HG02884 (cell line): Measurements from ENCODE around the gene SYT7.

Experiments used
- ATAC-seq: cut with Tn5 transposase; IDR thresholded peaks from one replicate; pipeline ENCODE4 v1.9.1; 2021; ENCODE audit warnings: mild to moderate bottlenecking, moderate library complexity; ENCODE audit not compliant: unreplicated experiment

The SYT7 gene

DNA sequence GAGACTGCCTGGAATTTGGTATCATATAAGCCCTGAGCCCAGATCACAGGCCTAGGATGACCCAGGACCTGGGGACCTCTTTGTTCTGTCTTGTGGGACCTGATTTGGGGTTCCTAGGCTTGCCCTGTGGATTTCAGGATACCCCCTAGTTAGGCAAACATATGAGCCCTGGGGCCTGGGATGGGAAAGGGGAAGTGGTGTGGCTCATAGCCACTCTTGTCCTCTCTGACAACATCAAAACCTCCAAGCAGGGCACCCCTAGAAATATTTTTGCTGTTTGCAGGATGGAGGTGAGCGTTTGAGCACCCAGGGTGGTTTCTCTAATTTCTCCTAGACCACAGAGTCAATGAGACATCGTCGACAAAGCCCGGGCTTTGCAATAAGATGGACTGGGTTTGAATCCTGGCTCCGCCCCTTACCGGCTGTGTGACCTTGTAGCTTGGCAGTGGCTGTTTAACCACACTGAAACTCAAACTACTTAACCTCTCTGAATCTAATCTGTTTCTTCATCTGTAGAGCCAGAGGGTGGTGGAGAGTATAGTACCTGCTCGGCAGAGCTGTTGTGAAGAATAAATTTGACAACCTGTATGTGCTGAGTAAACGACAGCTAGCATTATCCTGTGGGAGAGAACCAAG is 77.6 kb downstream of the SYT7 start:
- no peak for ATAC-seq

DNA sequence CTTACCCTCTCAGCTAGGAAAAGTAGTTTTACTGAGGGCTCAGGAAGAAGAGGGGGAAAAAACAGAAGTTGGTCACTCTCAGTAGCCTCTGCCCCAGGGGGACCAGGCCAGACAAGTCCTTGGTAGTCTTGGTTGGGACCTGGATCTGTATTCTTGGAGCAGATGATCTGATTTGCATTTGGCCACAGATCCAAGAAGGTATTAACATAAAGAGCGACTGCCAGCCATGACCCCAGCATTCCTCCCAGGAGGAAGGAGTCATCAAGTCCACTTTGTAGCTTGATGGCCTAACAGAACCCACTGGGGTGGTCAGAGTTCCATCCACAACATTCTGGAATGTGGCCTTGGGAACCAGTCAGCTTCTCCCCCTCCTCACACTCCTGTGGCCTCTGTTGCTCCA is 78.4 kb downstream of the SYT7 start:
- no peak for ATAC-seq

DNA sequence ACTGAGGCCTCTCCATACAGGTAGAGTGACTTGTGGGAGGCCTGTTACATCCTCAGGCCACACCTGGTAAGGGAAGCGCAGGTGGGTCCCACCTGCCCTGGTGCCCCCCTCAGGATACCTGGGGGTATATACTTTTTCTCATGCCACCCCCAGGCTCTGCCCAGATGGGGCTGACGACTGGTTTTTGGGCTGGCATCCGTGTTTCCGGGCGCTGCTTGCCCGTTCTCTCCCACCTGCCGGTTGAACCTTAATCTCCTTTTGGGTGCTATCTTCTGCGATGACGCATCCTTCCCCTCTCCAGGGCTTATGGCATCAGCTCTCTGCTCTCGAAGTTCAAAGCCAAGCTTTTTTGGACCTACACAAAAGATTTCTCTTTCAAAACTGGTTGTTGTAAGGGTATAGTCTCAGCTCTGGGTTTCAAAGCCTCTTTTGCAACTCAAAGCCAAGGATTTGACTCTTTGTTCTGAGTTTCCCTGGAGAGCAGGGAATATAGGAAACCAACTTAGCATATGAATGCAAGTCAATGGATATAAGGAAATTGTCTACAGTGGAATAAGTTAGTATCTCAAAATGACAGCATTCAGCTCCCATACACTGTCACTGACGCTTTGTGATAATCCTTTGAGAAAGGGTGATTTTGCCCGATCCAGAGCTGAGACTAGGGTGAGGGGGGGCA is 80.9 kb downstream of the SYT7 start:
- no peak for ATAC-seq

DNA sequence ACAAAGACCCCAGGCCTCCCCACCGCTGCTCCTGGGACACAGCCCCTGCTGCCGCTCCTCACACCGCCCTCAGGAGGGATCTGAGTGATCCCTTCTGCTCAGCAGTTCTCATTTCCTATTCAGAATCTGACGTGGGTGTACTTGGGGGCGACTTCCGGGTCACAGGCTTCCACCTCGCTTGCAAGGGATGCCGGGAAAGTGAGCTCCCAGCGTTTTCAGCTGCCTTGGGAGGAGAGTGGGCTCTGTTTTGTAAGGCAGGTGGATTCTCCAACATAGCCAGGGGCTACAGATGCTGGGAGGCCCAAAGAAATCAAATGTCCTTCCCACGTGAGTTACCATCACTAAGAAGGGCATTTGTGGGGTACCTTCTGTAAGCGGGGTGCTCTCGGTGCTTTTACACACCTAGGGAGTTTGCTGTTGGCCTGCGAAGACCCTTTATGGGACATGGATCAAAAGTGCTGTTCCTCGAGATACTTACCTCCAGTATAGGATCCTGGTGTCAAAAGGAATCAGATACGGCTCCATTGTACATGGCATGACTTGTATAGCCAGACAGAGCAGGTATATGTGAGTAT is 82.0 kb downstream of the SYT7 start:
- ATAC-seq = no peak

DNA sequence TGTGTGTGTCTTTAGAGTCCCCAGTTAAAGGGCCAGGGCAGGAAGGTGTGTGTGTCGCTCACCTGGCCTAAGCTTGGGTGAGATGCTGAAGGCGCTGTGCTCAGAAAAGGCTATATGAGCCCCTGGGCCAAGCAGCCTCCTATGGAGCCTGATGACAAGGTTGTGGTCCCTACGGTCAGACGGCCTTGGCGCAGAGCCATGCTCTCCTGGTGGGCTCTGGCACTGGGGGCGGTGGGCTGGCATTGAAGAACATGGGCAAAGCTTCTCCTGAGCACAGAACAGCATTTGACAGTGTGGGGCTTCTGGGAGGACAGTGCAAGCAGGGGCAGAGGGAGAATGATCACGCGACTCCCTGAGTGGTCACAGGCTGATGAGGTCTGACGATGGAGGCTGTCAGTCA is 83.0 kb downstream of the SYT7 start:
- ATAC-seq = no peak

DNA sequence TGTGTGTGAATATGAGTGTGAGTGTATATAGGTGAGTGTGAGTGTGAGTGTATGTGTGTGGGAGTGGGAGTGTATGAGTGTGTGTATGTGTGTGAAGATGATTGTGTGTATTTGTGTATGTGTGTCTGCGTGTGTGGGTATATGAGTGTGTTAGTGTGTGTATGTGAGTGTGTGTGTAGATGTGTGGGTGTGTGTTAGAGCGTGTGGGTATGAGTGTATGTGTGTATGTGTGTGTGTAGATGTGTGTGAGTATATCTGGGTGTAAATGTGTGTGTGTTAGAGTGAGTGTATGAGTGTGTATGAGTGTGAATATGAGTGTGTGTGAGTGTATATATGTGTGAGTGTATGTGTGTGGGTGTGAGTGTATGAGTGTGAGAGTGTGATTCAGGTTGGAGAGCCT is 83.4 kb downstream of the SYT7 start:
- ATAC-seq = no peak

DNA sequence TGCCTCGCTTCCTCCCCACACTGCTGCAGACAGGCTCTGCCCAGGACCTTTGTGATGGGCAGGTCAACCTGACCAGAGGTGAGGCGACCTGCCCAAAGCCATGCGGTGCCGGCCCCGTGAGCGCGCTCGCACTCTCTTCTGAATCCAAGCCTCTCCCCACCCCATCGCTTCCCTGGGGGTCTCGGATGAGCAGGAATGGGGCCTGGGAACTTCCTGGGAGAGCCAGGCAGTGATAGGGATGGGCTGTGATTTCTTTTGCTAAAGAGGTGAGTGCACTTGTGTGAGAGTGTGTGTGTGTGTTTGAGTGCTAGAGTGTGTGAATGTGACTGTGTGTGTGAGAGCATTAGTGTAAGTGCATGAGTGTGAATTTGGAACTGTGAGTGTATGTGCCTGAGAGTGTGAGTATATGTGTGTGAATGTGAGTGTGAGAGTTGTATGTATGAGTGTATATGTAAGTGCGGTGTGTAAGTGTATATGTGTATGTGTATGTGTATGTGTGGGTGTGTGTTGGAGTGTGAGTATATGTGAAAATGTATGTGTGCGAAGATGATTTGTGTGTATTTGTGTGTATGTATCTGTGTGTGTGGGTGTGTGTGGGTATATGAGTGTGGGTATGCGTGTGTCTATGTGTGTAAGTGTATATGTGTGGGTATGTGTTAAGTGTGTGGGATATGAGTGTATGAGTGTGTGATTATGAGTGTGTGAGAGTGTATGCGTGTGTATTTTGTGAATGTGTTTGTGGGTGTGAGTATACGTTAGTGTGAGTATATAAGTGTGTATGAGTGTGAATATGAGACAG is 84.1 kb downstream of the SYT7 start:
- no peak for ATAC-seq

DNA sequence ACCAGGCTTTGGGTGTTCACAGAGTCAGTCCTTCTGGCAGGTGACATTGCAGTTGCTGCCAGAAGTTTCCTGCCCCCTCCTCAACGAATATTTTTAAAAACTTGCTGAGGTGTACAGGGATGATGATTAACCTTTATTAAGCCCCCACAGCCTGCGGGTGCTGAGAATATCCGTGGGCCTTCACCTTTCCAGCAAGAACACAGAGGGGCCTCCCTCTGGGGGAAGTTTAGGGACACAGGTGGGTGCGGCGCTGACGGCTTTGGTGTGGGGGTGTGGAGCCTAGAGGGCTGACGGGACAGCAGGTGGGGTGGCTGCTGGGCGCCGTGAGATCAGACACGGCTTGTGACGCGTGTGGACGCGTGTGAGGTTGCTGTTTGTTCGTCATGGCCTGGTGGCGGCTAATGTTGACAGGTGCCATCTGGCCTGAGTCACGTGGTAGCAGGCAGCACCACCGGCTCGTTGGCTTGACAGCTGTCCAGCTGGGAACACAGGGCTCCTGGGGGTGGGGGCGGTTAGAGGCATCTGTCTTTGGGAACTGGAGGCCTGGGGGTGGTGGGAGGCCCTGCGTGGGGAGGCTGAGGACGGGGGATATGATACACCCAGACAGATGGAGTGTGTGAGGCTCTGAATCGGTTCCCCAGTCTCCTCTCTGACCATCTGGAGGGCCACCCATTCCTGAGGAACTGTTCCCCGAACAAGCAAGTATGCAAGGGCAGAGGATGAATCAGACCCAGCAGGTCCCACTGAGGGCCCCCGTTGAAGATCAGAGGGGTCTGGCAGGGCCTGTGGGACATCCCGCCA is 84.9 kb downstream of the SYT7 start:
- no peak for ATAC-seq

DNA sequence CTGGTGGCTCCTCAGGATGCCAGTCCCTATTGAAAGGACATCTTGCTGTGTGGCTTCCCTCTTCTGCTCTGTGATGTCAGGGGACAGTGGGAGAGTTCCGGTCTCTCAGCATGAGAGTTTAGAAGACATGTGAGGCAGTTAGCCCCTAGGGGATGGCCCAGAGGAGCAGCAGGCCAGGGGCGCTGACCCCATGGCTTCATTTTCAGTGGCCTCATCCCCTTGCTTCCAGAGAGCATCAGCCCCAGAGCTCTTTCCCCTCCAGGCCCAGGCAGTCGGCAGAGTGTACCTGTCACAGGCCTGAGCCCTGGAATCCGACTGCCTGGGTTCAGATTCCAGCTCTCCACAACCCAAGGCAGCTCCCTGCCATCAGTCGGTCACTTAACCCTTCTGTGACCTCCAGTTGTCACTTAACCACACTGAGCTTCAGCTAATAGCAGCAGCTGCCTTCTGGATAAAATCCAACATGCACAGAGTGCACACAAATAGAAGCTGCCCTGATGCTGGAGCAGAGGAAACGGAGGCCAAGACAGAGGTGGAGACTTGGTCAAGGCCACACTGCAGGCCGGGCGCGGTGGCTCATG is 86.4 kb downstream of the SYT7 start:
- no peak for ATAC-seq

DNA sequence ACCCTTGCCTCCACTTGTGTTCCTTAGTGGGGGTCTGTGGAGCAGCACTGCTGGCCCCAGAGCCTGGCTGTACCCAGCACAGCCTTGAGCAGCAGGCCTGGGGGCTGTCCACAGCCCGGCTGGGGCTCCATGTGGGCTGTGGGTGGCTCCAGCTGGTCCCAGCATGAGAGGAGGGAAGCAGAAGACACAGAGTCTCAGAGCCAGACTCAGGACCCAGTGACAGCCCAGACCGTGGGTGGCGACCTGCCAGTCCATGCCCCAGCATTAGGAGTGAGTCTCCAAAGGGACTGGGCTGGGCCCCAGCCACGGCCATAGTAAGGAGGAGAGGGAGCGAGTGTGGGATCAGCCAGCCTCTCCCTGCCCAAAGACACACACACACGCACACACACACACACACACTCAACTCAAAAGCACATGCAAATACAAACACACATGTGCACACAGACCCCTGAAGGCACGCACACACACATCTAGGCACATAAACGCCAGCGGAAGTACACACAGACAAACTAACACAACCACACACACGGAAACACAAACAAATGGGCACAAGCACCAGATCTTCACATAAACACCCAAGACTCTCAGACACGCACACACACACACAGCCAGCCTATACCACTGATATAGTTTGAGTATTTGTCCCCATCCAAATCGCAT is 89.0 kb downstream of the SYT7 start:
- no peak for ATAC-seq

DNA sequence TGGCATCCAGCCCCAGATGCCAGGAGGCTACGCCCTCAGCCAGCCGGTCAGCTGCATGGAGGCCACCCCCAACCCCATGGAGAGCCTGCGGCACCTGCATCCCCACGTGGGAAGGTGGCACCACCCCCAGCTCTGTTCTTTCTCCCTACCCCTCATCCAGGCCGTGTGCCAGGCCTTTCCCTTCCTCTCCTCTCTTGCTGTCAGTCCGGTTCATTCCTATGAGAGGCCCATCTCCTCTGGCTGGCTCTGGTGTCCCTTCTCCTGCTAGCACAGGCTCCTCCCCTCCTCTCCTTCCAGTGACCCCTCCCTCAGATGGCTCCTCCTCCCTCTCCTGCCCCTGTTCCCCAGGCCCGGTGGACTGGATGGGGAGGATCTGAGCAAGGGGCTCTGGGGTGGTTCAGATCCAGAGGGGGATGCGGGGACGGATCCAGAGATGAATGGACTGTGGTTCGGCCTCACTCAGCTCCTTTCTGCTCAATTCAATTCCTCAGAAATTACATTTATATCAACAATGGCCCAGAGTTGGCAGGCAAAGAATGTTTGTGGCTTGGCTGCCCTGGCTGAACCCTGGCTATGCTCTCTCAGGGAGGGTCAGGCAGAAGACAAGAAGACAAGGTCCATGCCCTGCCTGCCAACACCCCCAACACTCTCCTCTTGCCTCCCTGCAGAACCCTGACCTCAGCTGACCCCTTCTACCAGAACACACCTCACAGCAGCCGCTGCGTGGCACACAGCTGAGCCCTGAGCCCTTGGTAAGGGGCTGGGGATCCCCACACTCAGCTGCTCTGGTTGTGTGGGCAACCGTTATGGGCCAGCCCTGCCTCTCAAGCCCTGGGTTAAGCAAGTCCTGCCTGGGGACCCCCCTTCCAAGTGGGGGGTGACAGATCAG is 90.8 kb downstream of the SYT7 start:
- no peak for ATAC-seq

DNA sequence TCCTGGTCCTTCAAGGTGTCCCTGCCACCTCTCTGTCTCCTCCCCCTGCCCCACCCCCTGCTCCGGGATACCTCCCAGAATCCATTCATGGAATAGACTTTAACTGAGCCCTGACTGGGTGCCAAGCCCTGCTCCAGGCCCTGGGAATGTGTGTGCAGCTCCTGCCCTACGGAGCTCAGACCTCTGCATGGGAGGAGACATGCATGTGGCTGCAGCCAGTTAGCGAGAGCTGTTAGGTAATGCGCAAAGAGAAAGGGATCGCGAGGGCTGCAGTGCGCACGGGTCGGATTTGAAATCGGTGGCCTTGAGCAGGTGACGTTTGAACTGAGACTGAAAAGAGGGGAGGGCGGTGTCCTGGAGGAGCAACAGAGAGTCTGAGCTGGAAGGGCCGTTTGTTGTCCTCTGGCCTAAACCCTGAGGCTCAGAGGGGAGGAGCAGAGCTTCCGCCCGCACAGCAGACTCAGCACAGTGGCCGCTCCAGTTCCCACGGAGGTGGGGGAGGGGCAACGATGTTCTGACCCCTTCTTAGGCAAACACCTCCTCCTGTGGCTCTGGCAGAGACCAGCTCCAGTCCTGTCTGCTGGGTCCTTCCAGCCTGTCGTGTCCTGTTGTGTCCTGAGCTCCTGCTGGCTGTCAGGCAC is 92.1 kb downstream of the SYT7 start:
- ATAC-seq = no peak

DNA sequence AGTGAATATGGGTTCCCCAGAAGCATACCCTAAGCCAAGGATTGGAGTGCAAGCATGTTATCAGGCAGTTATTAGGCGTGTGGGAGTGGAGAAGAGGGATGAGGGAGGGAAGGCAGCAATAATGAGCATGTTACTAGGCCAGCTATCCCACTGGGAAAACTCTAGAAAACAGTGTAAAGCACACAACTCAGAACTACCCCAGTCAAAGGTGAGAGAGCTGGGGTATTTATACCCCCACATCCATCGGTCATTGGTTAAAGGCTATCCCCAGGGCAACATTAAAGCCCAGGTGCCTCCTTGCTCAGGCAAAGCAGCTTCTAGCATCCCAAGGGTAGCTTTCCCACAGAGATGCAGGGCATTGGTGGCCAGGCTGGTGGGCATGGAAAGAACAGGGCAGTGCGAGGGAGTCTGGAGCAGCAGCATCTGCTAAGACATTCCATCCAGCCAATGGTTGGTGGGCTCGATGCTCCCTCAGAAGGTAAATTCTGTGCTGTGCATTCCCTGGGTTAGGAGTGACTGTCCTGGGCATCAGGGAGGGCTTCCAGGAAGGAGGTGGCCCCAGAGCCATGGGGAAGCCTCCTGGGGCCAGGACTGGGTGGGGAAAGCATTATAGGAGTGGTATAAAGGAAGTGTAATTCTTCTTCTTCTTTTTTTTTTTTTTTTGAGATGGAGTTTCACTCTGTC is 93.4 kb downstream of the SYT7 start:
- no peak for ATAC-seq

DNA sequence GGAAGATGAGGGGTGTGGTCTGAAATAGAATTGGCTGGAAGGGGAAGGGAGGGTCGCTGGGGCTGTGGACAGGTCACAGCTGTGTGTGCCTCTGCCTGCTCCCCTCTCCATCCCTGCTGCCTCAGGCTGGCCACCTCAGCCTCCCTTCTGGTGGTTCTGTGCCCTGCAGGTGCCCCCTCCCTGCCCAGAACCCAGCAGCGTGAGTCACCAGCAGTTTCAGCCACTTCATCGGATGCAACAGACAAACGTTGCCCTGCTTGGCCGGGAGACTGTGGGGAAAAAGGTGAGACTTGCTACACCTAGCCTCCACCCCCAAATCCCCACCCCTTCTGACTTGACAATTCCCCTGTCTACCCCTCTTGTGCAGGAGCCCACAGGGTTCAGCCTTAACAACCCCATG is 94.1 kb downstream of the SYT7 start:
- ATAC-seq = no peak

DNA sequence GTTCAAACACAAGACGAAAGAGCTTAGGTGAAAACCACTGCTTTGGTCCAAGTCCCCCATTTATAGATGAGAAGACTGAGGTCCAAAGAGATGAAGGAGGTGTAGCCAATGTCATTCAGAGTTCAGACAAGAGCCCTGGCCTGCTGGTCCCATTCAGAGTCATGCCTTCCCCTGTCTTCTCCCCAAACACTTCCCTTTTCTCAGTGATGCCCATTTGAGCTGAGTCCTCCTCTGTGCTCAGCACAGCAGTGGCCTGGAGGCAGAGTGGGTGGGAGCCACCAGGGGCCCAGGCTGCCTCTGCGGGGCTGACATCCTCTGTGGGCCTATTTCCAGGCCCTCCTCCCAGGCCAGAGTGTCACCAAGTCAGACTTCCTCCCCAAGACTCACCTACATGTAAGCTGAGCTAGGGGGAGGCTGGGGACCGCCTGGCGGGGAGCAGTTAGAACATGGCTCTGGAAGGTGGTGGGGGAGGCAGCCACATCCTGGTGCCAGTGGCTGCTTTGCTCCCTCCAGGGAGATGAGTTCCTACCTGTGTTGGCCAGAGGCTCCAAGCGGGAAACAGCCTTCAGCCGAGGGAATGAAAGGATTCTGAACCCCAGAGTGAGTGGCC is 94.8 kb downstream of the SYT7 start:
- ATAC-seq = no peak

DNA sequence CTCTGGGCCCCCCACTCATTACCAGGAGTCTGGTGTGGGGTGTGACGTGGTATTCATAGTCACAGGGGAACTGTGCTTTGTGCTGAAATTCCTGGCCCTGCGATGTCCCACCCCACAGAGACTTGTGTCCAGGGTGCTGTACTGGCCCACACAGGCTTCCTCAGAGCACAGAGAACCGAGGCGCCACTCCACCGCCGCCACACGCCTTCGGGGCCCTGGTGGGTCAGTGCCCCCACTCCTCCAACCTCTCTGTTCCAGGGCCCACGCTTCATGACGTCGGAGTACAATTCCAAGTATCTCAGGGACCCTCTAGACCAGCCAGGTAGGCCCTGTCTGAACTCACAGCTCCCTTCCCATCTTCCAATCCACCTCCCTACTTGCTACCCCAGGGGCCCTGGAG is 95.8 kb downstream of the SYT7 start:
- no peak for ATAC-seq

DNA sequence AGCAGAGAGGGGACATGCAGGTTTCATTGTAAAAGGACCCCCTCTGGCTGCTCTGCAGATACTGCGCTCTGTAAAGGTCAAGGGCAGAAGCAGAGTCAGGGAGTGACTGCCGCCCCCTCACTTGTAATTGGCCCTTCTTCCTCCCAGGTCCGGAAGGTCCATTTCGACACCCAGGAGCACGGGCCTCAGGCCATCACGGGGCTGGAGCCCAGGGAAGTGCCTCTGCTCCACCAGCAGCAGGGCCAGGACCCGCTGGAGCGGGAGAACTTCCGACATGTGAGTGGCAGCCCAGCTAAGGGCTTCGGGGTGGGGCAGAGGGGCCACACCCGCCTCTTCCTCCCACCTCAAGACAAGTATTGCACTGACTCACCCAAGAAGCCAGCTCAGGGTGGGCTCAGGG is 96.3 kb downstream of the SYT7 start:
- ATAC-seq = no peak

DNA sequence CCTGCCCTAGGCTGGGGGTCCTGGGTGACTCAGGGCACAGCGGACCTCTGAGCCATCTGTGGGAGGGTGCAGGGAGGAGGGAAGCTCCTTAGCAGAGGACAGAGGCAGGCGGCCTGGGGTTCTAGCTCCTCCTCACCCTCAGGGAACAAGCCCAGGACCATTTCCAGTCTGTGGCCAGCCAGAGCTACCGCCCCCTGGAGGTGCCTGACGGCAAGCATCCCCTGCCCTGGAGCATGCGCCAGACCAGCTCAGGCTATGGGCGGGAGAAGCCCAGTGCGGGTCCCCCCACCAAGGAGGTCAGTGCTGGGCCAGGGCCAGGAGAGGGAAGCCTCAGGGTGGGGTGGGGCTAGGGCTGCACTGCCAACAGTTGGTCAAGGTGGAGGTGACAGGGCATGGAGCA is 98.4 kb downstream of the SYT7 start:
- no peak for ATAC-seq
